Type B pancreatic cell (in vitro differentiated cells): ENCODE data around the gene WDR45. TPM values are rescaled to one million over a fixed set of nuclear protein-coding genes. Genes with fewer than 3 reads are reported as not detected.
A peak's percentile ranks its signal among the peaks of the same experiment; 100 is the strongest.

Source experiments
- DNase-seq: peaks from one replicate; pipeline ENCODE4 v3.0.0; 2021; ENCODE audit warnings: mixed read lengths; ENCODE audit not compliant: unreplicated experiment; ENCODE audit errors: extremely low spot score
- H3K27ac Mint-ChIP-seq: 2 replicates; pipeline ENCODE4 v1.8.0; 2021; ENCODE audit warnings: mild to moderate bottlenecking, mixed read lengths
- H3K27me3 Mint-ChIP-seq: 2 replicates; pipeline ENCODE4 v1.8.0; 2021; ENCODE audit warnings: mixed read lengths
- H3K36me3 Mint-ChIP-seq: 2 replicates; pipeline ENCODE4 v1.8.0; 2021; ENCODE audit warnings: mixed read lengths
- H3K4me1 Mint-ChIP-seq: one replicate; pipeline ENCODE4 v1.8.0; 2021; ENCODE audit warnings: mixed read lengths; ENCODE audit not compliant: unreplicated experiment
- H3K4me3 Mint-ChIP-seq: 2 replicates; pipeline ENCODE4 v1.8.0; 2021; ENCODE audit warnings: mild to moderate bottlenecking, mixed read lengths
- H3K9me3 Mint-ChIP-seq: 2 replicates; pipeline ENCODE4 v1.8.0; 2021; ENCODE audit warnings: mixed read lengths
- CTCF ChIP-seq: fragments of 200-600 bp; sonication (generic); conservative IDR thresholded peaks from 2 replicates; pipeline ENCODE4 v1.5.0; 2021; ENCODE audit warnings: antibody characterized with exemption, mild to moderate bottlenecking
- total RNA-seq: library from RNA; stranded (reverse); gene quantifications from 2 replicates; pipeline ENCODE4 v1.2.1, GENCODE V29; 2021; ENCODE audit warnings: low replicate concordance

WDR45 gene
- total RNA-seq, 1 donor from 2014 or later, result 53.3 TPM

DNA sequence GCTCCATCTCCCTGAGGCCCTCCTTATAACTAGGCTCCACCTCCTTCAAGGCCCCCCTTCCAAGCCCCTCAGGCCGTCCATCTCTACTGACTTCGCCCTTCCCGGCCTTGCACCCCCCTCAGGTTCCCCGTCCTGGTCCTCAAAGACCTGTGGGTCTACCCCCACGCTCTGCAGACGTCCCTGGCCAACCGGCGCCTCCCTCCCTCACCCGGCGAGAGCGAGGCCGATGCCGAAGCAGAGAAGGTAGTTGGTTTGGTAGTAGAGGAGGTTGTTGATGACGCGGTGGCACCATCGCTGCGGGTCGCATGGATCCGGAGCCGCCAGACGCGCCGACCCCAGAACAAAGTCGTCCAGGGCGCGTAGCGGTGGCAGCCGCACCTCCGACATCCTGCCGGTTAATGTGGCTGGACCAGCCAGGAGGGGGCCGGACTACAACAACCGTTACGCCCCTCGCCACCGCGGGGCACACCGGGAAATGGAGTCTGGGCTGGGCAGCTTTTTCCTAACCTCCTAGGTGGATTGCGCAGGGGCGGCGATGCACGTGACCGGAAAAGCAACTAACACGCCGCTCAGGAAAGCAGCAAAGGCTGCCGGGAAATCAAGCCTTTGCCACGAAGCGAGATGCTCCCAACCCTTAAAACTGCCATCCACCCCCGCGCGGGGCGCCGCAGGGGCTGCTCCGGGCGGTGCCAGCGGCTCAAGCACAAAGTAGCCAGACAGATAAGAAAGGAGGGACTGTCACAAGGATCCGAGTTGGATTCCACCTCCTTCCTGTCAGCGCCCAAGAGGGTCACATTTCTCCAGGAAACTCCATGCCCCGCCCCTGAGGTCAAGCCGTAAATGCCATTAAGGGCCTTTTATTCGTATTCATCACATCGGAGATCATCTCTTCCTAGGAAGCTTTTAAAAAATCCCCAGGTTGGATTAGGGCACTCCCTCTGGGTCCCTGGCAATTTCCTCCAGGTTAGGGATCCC lies 5.8 kb downstream of the WDR45 start, which contains the start of gene PRAF2:
Gene PRAF2, minus strand, starts transcription at position 402 of the 975 bp plus-strand sequence. Its CDS starts 15 bp downstream, at position 387.
- Mint-ChIP-seq H3K36me3 (no peaks in the 10 kb centered on the region), H3K4me1 (peaks cover 4% of the 10 kb centered on the region), H3K4me3 (peak within 1 kb of the TSS; percentile 86), H3K27ac (peak within 1 kb of the TSS; percentile 63), H3K9me3 (no peaks in the 10 kb centered on the region), H3K27me3 (no peaks in the 10 kb centered on the region)
- no peak for TF ChIP-seq CTCF
- DNase-seq, result peak; percentile 89

DNA sequence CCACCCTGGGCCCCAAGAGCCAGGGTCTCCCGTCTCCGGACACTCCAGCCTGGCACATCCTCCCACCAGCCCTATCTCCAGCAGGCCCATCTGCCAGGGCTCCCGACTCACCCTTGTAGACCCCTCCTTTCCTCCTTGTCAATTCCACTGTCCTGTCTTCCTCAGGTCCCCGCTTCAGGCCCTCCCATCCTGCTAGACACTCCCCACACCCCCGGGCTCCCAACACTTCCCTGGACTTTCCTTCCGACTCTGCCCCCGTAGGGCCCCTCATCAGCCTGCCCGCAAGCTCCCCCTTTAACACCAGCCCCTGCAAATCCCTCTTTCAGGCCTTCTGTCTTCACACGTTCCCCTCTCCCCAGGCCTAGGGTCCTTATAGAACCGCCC lies 7.0 kb downstream of the WDR45 start:
- Mint-ChIP-seq H3K27me3 (no peaks in the 10 kb centered on the region), H3K36me3 (no peaks in the 10 kb centered on the region), H3K9me3 (no peaks in the 10 kb centered on the region), H3K4me3 (peak overlapping the region; percentile 86), H3K27ac (no peak overlapping the region), H3K4me1 (no peaks in the 10 kb centered on the region)
- no peak for TF ChIP-seq CTCF
- DNase-seq, result no peak

DNA sequence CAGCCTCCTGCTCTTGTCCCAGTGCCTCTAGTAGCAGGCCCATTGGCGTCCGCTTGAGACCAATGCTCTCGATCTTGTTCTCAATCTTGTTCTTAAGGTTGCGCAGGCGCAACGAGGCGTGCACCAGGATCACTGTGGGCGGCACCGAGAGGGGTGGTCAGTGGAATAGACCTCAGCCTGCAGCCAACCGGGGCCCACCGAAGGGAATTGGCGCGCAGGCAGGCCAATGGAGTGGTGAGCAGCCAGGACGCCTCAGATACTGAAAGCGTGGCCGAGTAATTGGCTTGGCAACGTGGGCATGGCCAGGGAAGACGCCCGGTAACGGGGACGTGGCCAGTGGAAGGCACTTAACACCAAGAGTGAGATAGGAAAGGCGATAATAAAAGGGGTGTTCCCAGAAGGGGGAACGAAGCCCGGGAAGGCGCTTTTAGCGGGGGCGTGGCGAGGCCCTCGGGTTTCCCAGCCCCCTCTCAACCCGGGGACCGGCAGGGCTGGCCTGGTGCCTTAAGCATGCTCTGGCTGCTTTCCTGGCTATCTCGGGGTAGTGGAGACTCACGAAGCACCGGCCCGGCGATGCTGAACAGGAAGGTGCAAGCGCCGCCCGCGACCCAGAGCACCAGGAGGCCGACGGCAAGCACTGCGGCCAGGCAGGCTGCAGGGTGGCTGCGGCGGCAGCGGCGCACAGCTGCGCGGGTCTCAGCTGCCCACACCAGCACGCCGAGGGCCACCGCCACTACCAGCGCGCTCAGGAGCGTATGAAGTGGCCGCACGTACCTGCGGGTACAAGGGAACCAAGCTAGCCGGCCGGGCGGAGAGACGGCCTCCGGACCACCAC lies 7.6 kb downstream of the WDR45 start:
- no peak for TF ChIP-seq CTCF
- no peaks in the 10 kb centered on the region for H3K9me3 Mint-ChIP-seq
- H3K36me3 Mint-ChIP-seq, result no peaks in the 10 kb centered on the region
- H3K27ac Mint-ChIP-seq, result peak overlapping the region; percentile 50
- H3K4me1 Mint-ChIP-seq, result no peaks in the 10 kb centered on the region
- no peak for DNase-seq
- peak overlapping the region; percentile 72 for H3K4me3 Mint-ChIP-seq
- H3K27me3 Mint-ChIP-seq, result no peaks in the 10 kb centered on the region

DNA sequence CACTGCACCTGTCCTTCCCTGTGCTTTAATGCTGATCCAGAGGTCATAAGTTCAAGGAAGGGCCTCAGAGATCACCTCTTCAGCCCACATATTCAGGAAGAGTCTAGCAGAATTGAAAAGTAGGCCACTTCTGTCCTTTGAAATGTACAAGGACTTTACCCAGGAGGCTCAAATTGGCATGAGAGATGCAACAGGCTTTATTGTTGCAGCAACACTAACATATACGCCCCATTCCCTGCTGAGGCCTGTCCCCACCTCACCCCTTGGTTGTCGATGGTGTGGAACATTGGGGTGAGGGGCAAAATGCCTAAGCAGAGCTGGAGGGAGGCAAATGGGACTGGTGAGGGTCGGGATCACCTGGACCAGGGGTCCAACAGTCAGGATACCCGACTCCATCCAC lies 8.7 kb downstream of the WDR45 start:
- Mint-ChIP-seq H3K9me3 (no peaks in the 10 kb centered on the region), H3K4me1 (no peaks in the 10 kb centered on the region), H3K4me3 (no peak overlapping the region), H3K27me3 (no peaks in the 10 kb centered on the region), H3K36me3 (no peaks in the 10 kb centered on the region), H3K27ac (peak overlapping the region; percentile 26)
- TF ChIP-seq CTCF, result no peak
- DNase-seq, result no peak

GRCh38 chrX:49069038-49069437 lies 10.6 kb downstream of the WDR45 start:
- DNase-seq, result no peak
- H3K36me3 Mint-ChIP-seq, result no peaks in the 10 kb centered on the region
- H3K27me3 Mint-ChIP-seq, result no peaks in the 10 kb centered on the region
- TF ChIP-seq CTCF, result no peak
- H3K9me3 Mint-ChIP-seq, result no peaks in the 10 kb centered on the region
- no peaks in the 10 kb centered on the region for H3K4me1 Mint-ChIP-seq
- H3K4me3 Mint-ChIP-seq, result no peak overlapping the region
- H3K27ac Mint-ChIP-seq, result no peak overlapping the region
